Peyer's patch (tissue), 4 donors: ENCODE data around the gene RPS24. TPM values are rescaled to one million over a fixed set of nuclear protein-coding genes. Genes with fewer than 3 reads are reported as not detected.

Experiments
- DNase-seq, 3 donors: peaks; one replicate each; pipeline ENCODE4 v3.0.0-alpha.2; 2017 to 2019
- H3K27ac ChIP-seq, 4 donors: fragments of 200-600 bp; sonication (generic); one replicate each; pipeline ENCODE4 v1.5.1; 2016 to 2019
- H3K27me3 ChIP-seq, 2 donors: fragments of 200-600 bp; sonication (generic); one replicate each; pipeline ENCODE4 v1.5.1; 2019
- H3K36me3 ChIP-seq, 3 donors: fragments of 200-600 bp; sonication (generic); one replicate each; pipeline ENCODE4 v1.5.1; 2016 to 2019
- H3K4me1 ChIP-seq, 4 donors: fragments of 200-600 bp; sonication (generic); one replicate each; pipeline ENCODE4 v1.5.1; 2016 to 2019
- H3K4me3 ChIP-seq, 4 donors: fragments of 200-600 bp; sonication (generic); 1 replicate in 3 of 4; 2 replicates in 1 of 4; pipeline ENCODE4 v1.5.1; 2016 to 2019; ENCODE audit warnings: mild to moderate bottlenecking in 1 of 4
- H3K9me3 ChIP-seq, 4 donors: fragments of 200-600 bp; sonication (generic); one replicate each; pipeline ENCODE4 v1.5.1; 2016 to 2019; ENCODE audit warnings: mild to moderate bottlenecking in 1 of 4
- CTCF ChIP-seq, 6 experiments: fragments of 450-650 bp in 4 of 6; fragments of 200-600 bp in 2 of 6; sonication (generic) in 1 of 6; IDR thresholded peaks; one replicate each; pipeline ENCODE4 v1.5.1; 2017 to 2019; ENCODE audit warnings: antibody characterized with exemption in 6 of 6, mild to moderate bottlenecking in 3 of 6, moderate library complexity in 1 of 6
- POLR2A ChIP-seq, 2 donors: fragments of 450-650 bp; IDR thresholded peaks; one replicate each; pipeline ENCODE4 v1.5.1; 2017; ENCODE audit warnings: antibody characterized with exemption in 2 of 2, mild to moderate bottlenecking in 2 of 2, moderate library complexity in 2 of 2
- total RNA-seq, 4 donors: library from RNA; depleted of rRNA; stranded (reverse); fragments of >200 nt; gene quantifications; one replicate each; pipeline ENCODE4 v1.1.0, GENCODE V29; 2016

Gene RPS24
- total RNA-seq, 4 donors from 2014 or later = 999 to 2,177 (median 1,337) TPM

GRCh38 chr10:78078539-78079330, 45.1 kb downstream of the RPS24 start:
- TF ChIP-seq CTCF (IDR thresholded peaks at IDR 0.05) (no peak), POLR2A (IDR thresholded peaks at IDR 0.05) (no peak)
- no peak overlapping the region for H3K27ac ChIP-seq
- H3K9me3 ChIP-seq = peaks cover 0 to 3% (median 0%) of the 10 kb centered on the region in 4 donors
- H3K36me3 ChIP-seq = no peaks in the 10 kb centered on the region
- DNase-seq = no peak
- H3K4me1 ChIP-seq = no peaks in the 10 kb centered on the region
- H3K27me3 ChIP-seq = no peaks in the 10 kb centered on the region
- no peak overlapping the region for H3K4me3 ChIP-seq

- no peaks in the 10 kb centered on the region for H3K4me1 ChIP-seq
- H3K27ac ChIP-seq = no peak overlapping the region
- DNase-seq = no peak
- H3K4me3 ChIP-seq = no peak overlapping the region
- no peaks in the 10 kb centered on the region for H3K27me3 ChIP-seq
- H3K36me3 ChIP-seq = no peaks in the 10 kb centered on the region
- peaks cover 0 to 3% (median 0%) of the 10 kb centered on the region in 4 donors for H3K9me3 ChIP-seq
- no peak for TF ChIP-seq POLR2A (IDR thresholded peaks at IDR 0.05)
- TF ChIP-seq CTCF (IDR thresholded peaks at IDR 0.05) = no peak
These were observed 45.7 kb downstream of the RPS24 start for GRCh38 chr10:78079411-78079810.

- TF ChIP-seq CTCF (IDR thresholded peaks at IDR 0.05) (no peak), POLR2A (IDR thresholded peaks at IDR 0.05) (no peak)
- Histone ChIP-seq H3K4me1 (no peaks in the 10 kb centered on the region), H3K27me3 (no peaks in the 10 kb centered on the region)
These were observed 47.6 kb downstream of the RPS24 start for GRCh38 chr10:78081292-78081691.

GRCh38 chr10:78082636-78083035, 49.0 kb downstream of the RPS24 start:
- H3K27ac ChIP-seq = no peak overlapping the region
- no peaks in the 10 kb centered on the region for H3K36me3 ChIP-seq
- H3K4me1 ChIP-seq = no peaks in the 10 kb centered on the region
- no peaks in the 10 kb centered on the region for H3K27me3 ChIP-seq
- H3K4me3 ChIP-seq = no peak overlapping the region
- no peak for DNase-seq
- H3K9me3 ChIP-seq = no peaks in the 10 kb centered on the region
- no peak for TF ChIP-seq POLR2A (IDR thresholded peaks at IDR 0.05)
- TF ChIP-seq CTCF (IDR thresholded peaks at IDR 0.05) = no peak

More at GRCh38 chr10:78081292-78081691, 47.6 kb downstream of the RPS24 start:
- no peaks in the 10 kb centered on the region for H3K9me3 ChIP-seq
- H3K36me3 ChIP-seq = no peaks in the 10 kb centered on the region
- no peak overlapping the region for H3K4me3 ChIP-seq
- H3K27ac ChIP-seq = no peak overlapping the region
- no peak for DNase-seq

Other genes with a start within 250 kb of the RPS24 start
- 100 to 1,000 TPM in 1 of 4 donors, 10 to 100 TPM in 3; 40.6 to 134 (median 61.5) TPM for gene DLG5, start 107.1 kb upstream of the RPS24 start, total RNA-seq
- 10 to 100 TPM; 19.8 to 24.3 (median 22.2) TPM for gene POLR3A, start 4.3 kb upstream of the RPS24 start, total RNA-seq